Liver (tissue), 3 donors: ENCODE data around the gene IQGAP2.

Source experiments
- ATF3 ChIP-seq: IDR thresholded peaks from 2 replicates; pipeline ENCODE4 v1.6.1; 2016; ENCODE audit warnings: antibody characterized with exemption
- CTCF ChIP-seq: fragments of 150-350 bp; IDR thresholded peaks from 2 replicates; pipeline ENCODE4 v1.5.1; 2017; ENCODE audit warnings: improper control_type of control experiment, low read depth, low read length; ENCODE audit not compliant: missing input control
- EGR1 ChIP-seq, 2 donors: IDR thresholded peaks; 2 replicates each; pipeline ENCODE4 v1.6.1; 2016 to 2018; ENCODE audit warnings: antibody characterized with exemption in 2 of 2, low read depth in 2 of 2
- GABPA ChIP-seq, 2 donors: IDR thresholded peaks in 1 of 2; conservative IDR thresholded peaks in 1 of 2; 2 replicates each; pipeline ENCODE4 v1.6.1; 2016; ENCODE audit warnings: antibody characterized with exemption in 2 of 2, mild to moderate bottlenecking in 1 of 2, moderate library complexity in 1 of 2
- HNF4A ChIP-seq, 2 donors: conservative IDR thresholded peaks; 2 replicates each; pipeline ENCODE4 v1.6.1; 2016; ENCODE audit warnings: antibody characterized with exemption in 2 of 2, mild to moderate bottlenecking in 2 of 2
- JUND ChIP-seq, 2 donors: IDR thresholded peaks; 2 replicates each; pipeline ENCODE4 v1.6.1; 2016; ENCODE audit warnings: antibody characterized with exemption in 2 of 2
- MAX ChIP-seq: IDR thresholded peaks from 2 replicates; pipeline ENCODE4 v1.6.1; 2016; ENCODE audit warnings: antibody characterized with exemption
- RAD21 ChIP-seq, 2 donors: IDR thresholded peaks; 2 replicates each; pipeline ENCODE4 v1.6.1; 2016; ENCODE audit warnings: antibody characterized with exemption in 2 of 2, mild to moderate bottlenecking in 2 of 2
- REST ChIP-seq: IDR thresholded peaks from 2 replicates; pipeline ENCODE4 v1.6.1; 2016; ENCODE audit warnings: antibody characterized with exemption, mild to moderate bottlenecking
- SP1 ChIP-seq: IDR thresholded peaks from 2 replicates; pipeline ENCODE4 v1.6.1; 2018; ENCODE audit warnings: antibody characterized with exemption, mild to moderate bottlenecking
- TAF1 ChIP-seq: conservative IDR thresholded peaks from 2 replicates; pipeline ENCODE4 v1.6.1; 2016; ENCODE audit warnings: antibody characterized with exemption, mild to moderate bottlenecking
- donor health status: healthy.
- donor health status: healthy.

GRCh38 chr5:76522103-76522935 is 119.2 kb downstream of the IQGAP2 start:
- TF ChIP-seq CTCF = no peak
- no peak for TF ChIP-seq REST
- peak in 1 of 2 donors; percentile 28 for TF ChIP-seq RAD21 (IDR thresholded peaks at IDR 0.05)
- no peak for TF ChIP-seq TAF1
- no peak for TF ChIP-seq MAX
- peak; percentile 48 to 50 for TF ChIP-seq HNF4A (conservative IDR thresholded peaks at IDR 0.05)
- TF ChIP-seq GABPA (IDR thresholded peaks at IDR 0.05 in 1 of 2, conservative IDR thresholded peaks at IDR 0.05 in 1 of 2) = no peak
- no peak for TF ChIP-seq EGR1 (IDR thresholded peaks at IDR 0.05; ENCODE audit: low read depth in 2 of 2)
- TF ChIP-seq SP1 = no peak
- no peak for TF ChIP-seq ATF3
- TF ChIP-seq JUND (IDR thresholded peaks at IDR 0.05) = peak in 1 of 2 donors; percentile 28
